Activated effector memory CD4-positive, alpha-beta T cell treated with Interleukin-2 at 50 U/mL for 16 hours (primary cell): ENCODE measurements around the gene CUL2.
"Not testable (repeated sequence)": the region's sequence is repeated elsewhere in the genome, so short reads cannot be mapped to it uniquely, and the experiment has no call there.

Experiments
- DNase-seq: peaks from one replicate; pipeline ENCODE4 v3.0.0-alpha.2; 2020

The CUL2 gene

DNA sequence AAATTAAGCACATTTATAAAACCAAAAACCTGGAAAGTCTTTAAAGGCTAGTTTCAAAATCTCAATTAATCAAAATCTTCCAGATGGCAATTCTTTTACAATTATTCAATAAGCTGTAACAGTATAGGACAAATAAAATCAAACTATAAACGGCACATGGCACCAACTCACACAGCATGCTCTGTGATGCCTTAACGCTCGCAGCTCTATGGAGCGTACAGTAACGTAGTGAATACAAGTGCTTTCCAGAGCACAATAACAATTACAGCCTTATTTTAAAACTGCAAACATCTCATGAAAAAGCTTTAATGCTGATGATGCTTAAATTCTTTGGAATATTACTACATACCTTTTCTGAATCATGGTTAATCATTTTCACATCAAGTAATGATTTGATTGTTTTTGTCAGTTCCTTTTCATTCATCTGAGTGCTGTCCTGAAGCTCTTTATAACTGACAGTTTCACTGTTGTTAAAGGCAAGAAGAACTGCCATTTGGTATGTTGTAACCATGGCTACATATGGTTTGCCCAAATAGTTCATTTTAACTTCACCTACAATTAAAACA is 74.2 kb downstream of the CUL2 start:
- no peak for DNase-seq

DNA sequence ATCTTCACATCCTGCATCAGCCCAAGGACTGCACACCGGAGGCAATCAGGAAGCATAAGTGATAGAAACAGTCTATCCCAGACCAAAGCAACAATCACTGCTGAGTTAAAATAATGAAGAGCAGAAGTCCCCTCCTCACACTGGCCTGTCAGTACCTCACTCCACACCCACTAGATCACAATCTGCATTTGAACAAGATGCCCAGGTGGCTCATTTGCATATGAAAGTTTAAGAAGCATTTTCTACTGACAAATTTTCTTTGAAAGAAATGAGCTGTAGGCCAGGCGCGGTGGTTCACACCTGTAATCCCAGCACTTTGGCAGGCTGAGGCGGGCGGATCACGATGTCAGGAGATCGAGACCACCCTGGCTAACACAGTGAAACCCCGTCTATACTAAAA is 77.4 kb downstream of the CUL2 start:
- DNase-seq, result no peak

DNA sequence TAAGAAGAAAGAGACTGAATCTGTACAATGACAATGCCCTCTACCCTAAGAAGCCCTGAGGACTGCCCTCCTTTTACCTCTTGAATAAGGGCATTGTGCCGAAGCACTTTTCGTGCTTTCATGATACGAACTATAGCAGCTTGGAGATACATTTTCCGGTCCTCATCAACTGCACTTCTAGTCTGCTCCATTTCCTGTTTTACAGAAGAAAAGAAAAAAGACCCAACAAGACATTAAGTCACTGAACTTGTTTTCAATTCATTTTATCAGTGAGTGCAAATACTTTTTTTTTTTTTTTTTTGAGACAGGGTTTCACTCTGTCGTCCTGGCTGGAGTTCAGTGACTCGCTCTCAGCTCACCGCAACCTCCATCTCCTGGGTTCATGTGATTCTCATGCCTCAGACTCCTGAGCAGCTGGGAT is 78.4 kb downstream of the CUL2 start:
- no peak for DNase-seq

DNA sequence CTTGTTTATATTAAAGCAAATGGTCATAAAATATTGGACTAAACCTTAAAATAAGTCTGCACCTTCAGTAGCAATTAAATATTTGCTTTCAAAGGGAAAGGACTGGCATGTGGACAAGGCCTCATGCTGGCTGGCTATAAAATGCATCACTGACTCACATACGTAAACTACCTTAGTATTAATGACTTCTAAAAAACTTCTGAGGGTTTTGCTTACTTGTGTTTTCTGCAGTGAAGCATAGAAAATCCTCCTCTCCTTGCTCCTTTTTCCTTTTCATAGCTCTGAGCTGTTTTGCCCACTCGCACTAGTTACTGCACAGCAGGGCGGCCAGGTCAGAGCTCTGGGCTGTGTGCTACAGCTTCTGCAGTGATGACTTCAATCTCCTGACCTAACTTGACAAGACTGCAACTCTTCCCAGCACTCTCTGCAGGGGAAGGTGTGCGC is 82.3 kb downstream of the CUL2 start:
- DNase-seq, result no peak

DNA sequence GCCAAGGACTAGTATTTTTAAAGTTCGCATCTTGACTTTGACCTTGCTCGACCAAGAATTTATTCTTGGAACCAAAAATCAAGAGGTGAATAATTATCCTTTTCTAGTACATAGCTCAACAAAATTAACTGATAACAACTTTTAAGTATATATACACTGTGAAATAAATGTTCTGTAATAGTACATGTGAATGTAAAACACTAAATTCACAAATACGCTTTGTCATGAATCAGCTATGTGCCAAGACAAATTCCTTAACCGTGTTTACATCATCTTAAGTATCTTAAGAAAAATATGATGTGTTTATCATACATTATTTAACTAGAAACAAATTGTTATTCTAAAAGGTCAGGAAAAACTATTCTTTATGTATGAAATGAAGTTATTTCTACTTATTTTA is 83.3 kb downstream of the CUL2 start:
- DNase-seq, result no peak

DNA sequence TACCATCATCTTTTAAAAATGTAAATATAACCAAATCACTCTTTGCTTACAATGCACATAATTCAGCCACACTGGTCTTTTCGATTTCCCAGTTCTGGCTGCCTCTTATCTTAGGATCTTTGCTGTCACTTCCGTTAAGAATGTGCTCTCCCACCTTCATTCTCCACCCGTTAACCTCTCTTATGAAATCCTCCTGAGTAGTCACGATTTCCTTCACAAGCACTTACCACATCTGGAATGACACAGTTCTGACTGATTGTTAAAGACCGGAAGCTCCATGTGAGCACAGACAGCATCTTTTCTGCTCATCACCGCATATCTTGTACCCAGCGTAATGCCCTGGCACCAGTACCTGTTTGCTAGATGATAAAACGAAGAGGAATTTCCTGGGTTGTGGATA is 84.3 kb downstream of the CUL2 start:
- no peak for DNase-seq

DNA sequence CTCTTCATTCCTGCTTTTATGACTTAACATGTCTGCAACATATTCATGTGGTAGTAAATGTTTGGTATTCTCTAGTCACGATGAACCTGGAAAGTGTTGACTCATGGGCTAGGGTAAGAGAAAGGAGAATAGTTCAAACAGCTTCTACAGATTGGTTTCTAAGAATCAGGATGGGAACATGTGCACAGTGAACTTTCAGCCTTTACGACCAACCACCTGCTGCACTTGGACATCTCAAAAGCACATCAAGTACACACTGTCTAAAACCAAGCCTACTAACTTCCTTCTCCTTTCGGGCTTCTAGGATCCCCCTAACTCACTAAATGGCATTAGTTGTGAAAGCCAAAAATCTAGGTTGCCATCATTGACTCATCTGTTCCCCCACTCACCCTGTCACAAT is 85.5 kb downstream of the CUL2 start:
- no peak for DNase-seq

DNA sequence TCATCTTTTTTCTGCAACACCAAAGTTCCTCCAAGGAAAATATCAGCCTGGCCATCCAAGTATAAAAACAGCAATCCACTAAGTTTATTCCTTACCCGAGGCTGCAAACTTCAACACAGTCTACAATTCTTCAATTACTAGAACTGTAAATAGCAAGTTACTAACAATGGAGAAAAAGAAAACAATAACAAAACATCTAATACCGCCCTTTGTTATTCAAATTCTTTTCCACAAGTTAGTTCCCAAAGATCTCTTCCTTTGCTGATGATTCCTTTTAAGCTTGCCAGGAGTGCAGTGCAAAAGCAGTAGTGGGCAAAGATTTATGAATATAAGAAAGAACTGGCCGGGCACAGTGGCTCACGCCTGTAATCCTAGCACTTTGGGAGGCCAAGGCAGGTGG is 86.2 kb downstream of the CUL2 start:
- no peak for DNase-seq

DNA sequence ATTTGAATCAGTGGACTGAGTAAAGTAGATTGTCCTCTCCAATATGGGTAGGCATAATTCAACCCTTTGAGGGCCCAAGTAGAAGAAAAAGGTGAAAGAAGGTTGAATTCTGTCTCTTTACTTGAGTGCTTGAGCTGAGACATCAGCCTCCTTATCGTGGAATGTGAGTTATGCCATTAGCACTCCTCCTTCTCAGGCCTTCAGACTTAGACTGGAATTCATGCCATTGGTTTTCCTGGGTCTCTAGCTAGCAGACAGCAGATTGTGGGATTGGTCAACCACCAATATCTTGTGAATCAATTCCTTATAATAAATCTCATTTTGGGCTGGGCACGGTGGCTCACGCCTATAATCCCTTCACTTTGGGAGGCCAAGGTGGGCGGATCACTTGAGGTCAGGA is 89.2 kb downstream of the CUL2 start:
- DNase-seq, result no peak

DNA sequence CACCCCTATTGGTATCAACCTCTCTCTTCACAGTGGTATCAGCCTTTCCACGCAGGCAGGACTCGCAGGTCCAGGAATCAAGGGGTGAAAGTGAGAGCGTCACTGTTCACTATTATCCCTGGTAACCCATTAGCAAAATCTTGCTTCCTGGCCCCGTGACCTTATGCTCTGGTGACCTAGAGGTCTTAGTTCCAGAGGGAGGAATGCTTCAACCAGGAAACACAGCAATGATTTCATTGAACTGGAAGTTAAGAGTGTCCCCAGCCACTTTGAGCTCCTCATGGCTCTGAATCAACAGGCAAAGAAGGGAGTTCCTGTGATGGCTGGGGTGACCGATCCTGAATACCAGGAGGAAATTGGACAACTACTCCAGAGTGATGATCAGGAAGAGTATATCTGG is 90.6 kb downstream of the CUL2 start:
- DNase-seq, result no peak

DNA sequence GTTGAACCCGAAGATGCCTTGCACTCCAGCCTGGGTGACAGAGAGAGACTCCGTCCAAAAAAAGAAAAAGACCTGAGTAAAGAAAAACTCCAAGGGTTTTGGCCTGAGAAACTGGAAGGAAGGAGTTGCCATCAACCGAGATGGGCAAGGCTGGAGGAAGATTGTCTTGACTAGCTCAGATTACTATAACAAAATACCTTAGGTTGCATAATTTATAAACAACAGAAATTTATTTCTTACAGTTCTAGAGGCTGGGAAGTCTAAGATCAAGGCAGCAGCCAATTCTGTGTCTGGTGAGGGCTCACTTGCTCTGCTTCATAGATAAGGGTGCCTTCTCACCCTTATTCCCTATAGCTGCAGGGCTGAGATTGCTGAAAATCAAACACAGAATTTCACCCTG is 91.2 kb downstream of the CUL2 start:
- DNase-seq, result no peak

DNA sequence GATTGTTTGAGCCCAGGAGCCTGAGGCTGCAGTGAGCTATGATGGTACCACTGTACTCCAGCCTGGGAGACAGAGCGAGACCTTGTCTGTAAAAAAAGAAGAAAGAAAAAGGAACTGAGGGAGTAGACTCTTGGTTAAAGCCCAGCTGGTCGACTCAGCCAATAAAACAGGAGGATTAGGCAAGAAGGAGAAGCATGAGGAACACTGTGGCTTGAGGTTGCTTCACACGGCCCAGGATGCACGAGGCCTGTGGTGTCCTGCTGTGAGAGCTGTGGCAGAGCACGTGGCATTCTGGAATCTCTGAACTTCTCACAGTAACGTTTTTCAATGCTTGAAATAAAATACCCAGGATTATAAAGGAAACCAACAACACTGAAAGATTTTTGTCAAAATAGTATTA is 93.3 kb downstream of the CUL2 start:
- DNase-seq, result no peak

DNA sequence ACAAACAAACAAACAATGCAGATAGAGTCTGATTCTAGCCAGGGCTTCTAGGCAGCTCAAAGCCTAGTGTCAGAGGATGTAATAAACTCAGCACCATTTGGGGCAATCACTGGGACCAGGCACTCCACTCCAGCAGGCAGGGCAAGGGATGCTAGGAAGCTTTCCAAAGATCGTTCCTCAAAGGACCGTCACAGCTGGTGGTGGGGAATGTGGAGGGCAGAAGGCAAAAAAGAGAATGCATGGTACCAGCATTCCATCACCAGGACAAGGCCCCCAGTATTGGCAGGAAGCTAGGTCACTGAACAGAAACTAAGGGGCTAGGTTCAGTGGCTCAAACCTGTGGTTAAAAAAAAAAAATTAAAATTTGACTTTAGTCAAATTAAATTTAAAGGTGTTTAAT is 94.2 kb downstream of the CUL2 start:
- DNase-seq, result no peak

DNA sequence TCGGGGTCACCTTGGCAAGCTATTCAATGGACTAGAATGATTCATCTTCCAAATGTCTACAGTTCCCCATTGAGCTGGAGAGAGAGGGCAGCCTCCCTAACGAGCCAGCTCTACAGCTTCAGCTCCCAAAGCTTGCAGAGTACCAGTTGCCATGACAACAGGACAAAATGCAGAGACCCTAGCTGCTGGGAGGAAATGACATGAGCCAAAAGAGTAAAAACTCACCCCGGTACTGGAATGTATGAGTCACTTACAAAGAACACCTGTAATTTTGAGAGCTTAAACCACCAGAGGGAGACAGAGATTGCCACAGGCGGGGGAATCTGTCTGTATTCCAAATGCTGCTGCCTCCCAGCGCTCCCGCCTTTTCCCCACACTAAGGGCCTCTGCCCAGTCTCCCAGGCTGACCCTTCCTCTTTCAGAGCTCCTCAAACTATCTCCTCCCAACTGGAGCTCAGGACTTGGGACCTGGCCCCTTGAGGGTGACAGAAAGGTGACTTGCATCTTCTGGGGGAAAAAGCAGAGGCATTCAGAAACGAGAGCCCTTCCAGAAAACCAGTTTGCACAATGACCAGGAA is 95.5 kb downstream of the CUL2 start:
- DNase-seq, result peak; percentile 3

DNA sequence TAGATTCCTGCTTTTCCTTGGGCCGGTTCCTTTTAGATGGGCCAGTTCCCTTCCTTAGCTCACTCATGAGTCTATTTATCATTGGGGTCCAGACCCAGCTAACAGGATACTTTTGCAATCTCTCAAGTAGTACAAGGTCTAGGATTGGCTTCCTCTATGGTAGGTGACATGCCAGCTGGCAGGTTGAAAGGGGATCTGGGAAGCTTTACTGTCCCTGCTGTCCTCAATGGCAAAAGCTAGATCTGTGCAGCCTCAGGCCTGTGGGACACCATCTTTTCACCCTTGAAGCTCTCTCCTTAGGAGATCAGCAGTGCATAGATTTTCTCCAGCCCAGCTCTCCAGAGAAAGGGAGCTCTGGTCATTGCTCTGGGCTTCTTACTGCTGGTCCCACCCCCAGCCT is 96.4 kb downstream of the CUL2 start:
- DNase-seq, result no peak

DNA sequence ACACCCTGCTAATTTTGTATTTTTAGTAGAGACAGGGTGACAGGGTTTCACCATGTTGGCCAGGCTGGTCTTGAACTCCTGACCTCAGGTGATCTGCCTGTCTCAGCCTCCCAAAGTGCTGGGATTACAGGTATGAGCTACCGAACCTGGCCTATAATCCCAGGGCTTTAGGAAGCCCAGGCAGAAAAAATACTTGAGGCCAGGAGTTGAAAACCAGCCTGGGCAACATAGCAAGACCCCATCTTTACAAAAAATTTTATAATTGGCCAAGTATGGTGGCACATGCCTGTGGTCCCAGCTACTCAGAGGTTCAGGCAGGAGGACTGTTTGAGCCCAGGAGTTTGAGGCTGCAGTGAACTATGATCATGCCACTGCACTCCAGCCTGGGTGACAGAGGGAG is 99.0 kb downstream of the CUL2 start:
- DNase-seq, result not testable (repeated sequence)

DNA sequence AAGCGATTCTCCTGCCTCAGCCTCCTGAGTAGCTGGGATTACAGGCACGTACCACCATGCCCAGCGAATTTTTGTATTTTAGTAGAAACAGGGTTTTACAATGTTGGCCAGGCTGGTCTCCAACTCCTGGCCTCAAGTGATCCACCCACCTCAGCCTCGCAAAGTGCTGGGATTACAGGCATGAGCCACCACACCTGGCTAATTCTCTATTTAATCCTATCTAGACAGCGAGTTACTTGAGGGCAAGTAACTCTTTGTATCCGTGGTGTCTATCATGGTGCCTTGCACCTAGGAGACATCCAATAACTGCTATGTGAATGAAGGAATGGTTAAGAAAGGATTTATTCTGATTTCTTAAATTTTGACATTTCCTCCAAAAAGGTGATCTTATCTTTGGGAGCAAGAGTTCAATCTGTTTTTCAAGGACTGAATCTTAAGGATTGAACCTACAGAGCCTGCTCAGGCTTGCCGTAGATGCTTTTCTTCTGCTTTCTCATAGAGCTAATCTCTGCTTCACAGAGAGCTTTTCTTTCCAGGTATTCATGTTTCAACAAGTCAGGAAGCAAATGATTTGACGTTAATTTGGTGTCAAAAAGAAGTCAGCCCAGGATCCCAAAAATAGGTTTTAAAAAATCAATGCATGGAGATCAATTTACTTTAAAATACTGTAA is 101.6 kb downstream of the CUL2 start:
- no peak for DNase-seq

DNA sequence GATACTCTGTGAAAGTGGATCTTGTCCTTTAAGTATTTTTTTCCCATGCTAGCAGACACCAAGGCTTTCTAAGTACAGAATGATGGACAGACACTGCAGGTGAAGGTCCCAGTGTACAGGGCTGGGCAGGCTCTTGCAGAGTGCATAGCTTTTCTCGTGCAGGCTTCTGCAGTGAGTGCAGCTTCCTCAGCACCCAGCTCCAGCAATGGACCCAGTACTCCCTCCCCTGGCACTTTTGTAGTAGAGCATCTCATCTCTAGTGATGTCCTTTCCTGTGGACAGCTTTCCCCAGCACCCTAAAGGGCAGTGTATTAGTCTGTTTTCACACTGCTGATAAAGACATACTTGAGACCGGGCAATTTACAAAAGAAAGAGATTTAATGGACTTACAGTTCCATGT is 104.3 kb downstream of the CUL2 start:
- no peak for DNase-seq

DNA sequence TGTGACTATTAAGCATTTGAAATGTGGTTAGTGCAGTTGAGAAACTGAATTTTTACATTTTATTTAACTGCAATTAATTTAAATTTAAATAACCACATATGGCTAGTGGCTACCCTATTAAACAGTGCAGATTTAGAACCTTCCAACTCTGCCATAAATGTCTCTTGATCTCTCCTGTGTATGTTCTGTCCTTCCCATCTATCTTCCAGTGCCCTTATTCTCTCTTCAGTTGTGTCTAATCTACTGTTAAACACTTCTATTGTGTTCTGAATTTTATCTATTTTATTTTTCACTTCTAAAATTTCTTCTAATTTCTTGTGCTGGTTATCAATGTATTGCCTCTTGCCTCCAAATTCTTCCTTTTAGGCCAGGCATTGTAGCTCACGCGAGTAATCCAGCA is 105.0 kb downstream of the CUL2 start:
- DNase-seq, result no peak

DNA sequence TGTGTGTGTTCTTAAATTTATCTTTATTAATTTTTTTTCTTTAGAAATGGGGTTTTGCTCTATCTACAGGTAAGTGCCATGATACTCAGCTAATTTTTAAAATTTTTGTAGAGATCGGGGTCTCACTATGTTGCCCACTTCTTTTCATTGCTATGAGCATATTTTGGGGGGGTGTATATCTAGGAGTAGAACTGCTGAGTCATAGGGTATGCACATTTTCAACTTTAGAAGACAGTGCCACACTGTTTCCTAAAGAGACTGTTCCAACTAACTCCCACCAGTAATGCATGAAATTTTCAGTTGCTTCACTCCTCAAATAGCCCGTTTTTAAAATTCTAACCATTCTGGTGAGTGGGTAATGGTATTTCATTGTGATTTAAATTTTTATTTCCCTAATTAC is 108.3 kb downstream of the CUL2 start:
- DNase-seq, result no peak

DNA sequence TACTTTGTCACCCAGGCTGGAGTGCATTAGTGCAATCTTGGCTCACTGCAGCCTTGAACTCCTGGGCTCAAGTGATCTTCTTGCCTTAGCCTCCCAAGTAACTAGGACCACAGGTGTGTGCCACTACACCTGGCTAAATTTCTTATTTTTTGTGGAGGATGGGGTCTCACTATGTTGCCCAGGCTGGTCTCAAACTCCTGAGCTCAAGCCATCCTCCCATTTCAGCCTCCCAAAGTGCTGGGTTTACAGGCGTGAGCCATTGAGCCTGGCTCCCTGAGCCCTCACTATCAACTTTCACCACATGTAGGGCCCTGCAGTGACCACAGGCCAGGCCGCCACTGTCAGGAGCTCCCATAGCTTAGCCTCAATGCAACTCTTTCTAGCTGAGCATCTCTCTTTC is 110.2 kb downstream of the CUL2 start:
- DNase-seq, result no peak

DNA sequence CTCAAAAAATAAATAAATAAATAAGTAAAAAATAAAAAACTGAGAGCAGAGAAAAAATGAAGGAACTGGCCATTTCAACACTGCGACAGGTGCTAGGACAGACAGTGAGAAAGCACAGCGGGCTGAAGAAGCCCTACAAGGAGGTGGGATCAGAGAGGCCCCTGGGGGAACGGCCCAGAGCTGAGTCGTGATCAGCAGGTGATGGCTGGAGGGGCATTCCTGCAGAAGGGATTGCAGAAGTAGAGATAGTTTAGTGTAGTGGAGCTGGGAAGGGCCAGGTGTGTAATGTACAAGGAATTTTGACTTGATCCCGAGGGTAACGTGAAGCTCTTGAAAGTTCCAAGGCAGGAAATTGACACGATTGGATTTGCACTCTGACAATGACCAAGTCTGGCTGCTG is 112.1 kb downstream of the CUL2 start:
- DNase-seq, result no peak

DNA sequence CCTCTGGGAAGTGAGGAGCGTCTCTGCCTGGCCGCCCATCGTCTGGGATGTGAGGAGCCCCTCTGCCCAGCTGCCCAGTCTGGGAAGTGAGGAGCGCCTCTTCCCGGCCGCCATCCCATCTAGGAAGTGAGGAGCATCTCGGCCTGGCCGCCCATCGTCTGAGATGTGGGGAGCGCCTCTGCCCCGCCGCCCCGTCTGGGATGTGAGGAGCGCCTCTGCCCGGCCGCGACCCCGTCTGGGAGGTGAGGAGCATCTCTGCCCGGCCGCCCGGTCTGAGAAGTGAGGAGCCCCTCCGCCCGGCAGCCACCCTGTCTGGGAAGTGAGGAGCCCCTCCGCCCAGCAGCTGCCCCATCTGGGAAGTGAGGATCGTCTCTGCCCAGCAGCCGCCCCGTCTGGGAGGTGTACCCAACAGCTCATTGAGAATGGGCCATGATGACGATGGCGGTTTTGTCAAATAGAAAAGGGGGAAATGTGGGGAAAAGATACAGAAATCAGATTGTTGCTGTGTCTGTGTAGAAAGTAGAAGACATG is 113.7 kb downstream of the CUL2 start:
- not testable (repeated sequence) for DNase-seq

DNA sequence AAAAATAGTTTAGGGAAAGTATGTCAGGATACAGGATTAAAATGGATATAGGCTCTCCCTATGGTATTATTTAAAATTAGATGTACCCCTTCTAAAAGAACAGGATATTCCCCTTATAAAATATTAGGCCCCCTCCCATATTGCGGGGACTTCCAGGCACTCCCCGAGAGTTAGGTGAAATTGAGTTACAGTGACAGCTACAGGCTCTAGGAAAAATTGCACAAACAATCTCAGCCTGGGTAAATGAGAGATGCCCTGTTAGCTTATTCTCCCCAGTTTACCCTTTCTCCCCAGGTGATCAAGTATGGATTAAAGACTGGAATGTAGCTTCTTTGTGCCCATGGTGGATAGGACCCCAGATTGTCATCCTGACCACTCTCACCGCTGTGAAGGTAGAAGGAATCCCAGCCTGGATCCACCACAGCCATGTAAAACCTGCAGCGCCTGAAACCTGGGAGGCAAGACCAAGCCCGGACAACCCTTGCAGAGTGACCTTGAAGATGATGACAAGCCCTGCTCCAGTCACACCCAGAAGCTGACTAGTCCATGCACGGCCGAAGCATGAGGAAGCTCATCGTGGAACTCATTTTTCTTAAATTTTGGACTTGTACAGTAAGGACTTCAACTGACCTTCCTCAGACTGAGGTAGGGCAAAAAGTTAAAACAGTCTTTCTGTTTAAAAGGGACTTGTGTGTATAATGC is 115.6 kb downstream of the CUL2 start:
- not testable (repeated sequence) for DNase-seq
